GM19023 (cell line): ENCODE data around the gene KLHL5.

Source experiments
- ATAC-seq: cut with Tn5 transposase; IDR thresholded peaks from one replicate; pipeline ENCODE4 v1.9.1; 2021; ENCODE audit warnings: mild to moderate bottlenecking, moderate library complexity; ENCODE audit not compliant: unreplicated experiment

The KLHL5 gene

GRCh38 chr4:39044364-39044955, 17.6 kb upstream of the KLHL5 start:
- peak; percentile 72 for ATAC-seq

GRCh38 chr4:39044956-39045826, 16.8 kb upstream of the KLHL5 start:
- peak; percentile 29 for ATAC-seq

- no peak for ATAC-seq
These were observed 16.2 kb upstream of the KLHL5 start for GRCh38 chr4:39045827-39046221.

- no peak for ATAC-seq
These were observed 15.8 kb upstream of the KLHL5 start for GRCh38 chr4:39046249-39046648.

GRCh38 chr4:39047681-39048080, 14.4 kb upstream of the KLHL5 start:
- no peak for ATAC-seq

GRCh38 chr4:39048311-39048710, 13.7 kb upstream of the KLHL5 start:
- no peak for ATAC-seq

GRCh38 chr4:39050590-39050989, 11.4 kb upstream of the KLHL5 start:
- ATAC-seq: no peak

GRCh38 chr4:39051492-39051891, 10.5 kb upstream of the KLHL5 start:
- ATAC-seq: no peak

- ATAC-seq: no peak
These were observed 8.0 kb upstream of the KLHL5 start for GRCh38 chr4:39053983-39054382.

GRCh38 chr4:39054497-39054896, 7.5 kb upstream of the KLHL5 start:
- no peak for ATAC-seq

- no peak for ATAC-seq
These were observed 6.0 kb upstream of the KLHL5 start for GRCh38 chr4:39056023-39056422.

GRCh38 chr4:39061457-39061856, 575 bp upstream of the KLHL5 start:
- ATAC-seq: no peak

- ATAC-seq: no peak
These were observed 702 bp downstream of the KLHL5 start for GRCh38 chr4:39062770-39063097.

- ATAC-seq: no peak
These were observed 1.4 kb downstream of the KLHL5 start for GRCh38 chr4:39063430-39063829.

GRCh38 chr4:39066371-39066770, 4.3 kb downstream of the KLHL5 start:
- no peak for ATAC-seq

- ATAC-seq: no peak
These were observed 5.0 kb downstream of the KLHL5 start for GRCh38 chr4:39067031-39067430.

GRCh38 chr4:39067451-39067850, 5.4 kb downstream of the KLHL5 start:
- no peak for ATAC-seq

GRCh38 chr4:39068907-39069306, 6.9 kb downstream of the KLHL5 start:
- ATAC-seq: no peak

GRCh38 chr4:39078829-39079228, 16.8 kb downstream of the KLHL5 start:
- ATAC-seq: no peak

GRCh38 chr4:39083164-39083563, 21.1 kb downstream of the KLHL5 start:
- ATAC-seq: no peak

- ATAC-seq: no peak
These were observed 23.9 kb downstream of the KLHL5 start for GRCh38 chr4:39085891-39086290.

- no peak for ATAC-seq
These were observed 34.8 kb downstream of the KLHL5 start for GRCh38 chr4:39096847-39097246.

GRCh38 chr4:39097290-39097689, 35.3 kb downstream of the KLHL5 start:
- ATAC-seq: no peak
